Mammary epithelial cell (primary cell): ENCODE measurements around the gene SLC2A6.

Experiments used
- CTCF ChIP-seq, 2 donors: IDR thresholded peaks in 1 of 2; conservative IDR thresholded peaks in 1 of 2; 2 replicates each; pipeline ENCODE4 v1.5.1; 2011 to 2012; ENCODE audit warnings: inconsistent platforms in 2 of 2, low read length in 2 of 2, mild to moderate bottlenecking in 2 of 2, control low read depth in 1 of 2, low read depth in 1 of 2; ENCODE audit not compliant: insufficient read depth in 1 of 2; ENCODE audit errors: extremely low read depth in 1 of 2
- EZH2 ChIP-seq: IDR thresholded peaks from 2 replicates; pipeline ENCODE4 v1.6.1; 2012; ENCODE audit warnings: low read length, inconsistent platforms, borderline replicate concordance

DNA sequence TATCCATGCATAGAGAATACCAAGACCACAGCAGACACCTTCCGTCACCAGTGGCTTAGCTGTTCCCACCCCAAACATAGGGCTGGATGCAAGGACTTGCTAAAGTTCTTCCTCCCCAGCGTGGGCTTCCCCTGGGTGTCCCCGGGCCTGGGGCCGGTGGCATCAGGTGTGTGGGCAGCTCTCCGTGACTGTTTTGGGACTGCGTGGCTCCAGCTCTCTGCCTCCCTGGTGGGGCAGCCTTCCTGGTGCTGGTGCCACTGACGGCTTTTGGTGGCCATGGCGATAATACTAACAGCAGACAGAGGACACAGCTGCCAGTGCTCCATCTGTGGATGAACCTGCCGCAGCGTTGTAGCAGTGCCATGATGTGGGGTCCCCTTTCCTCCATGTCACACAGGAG is 14.3 kb downstream of the SLC2A6 start:
- TF ChIP-seq CTCF (conservative IDR thresholded peaks at IDR 0.05 in 1 of 2, IDR thresholded peaks at IDR 0.05 in 1 of 2; ENCODE audit: extremely low read depth in 1 of 2, insufficient read depth in 1 of 2, low read depth in 1 of 2, low read length in 2 of 2), result no peak
- TF ChIP-seq EZH2, result no peak
